Mesodermal cell (in vitro differentiated cells): ENCODE data around the gene TBC1D2B.

ENCODE experiments used
- H3K27ac ChIP-seq: 2 replicates; pipeline ENCODE4 v1.7.0; 2013; ENCODE audit warnings: mild to moderate bottlenecking, low read depth, low read length, moderate library complexity; ENCODE audit not compliant: severe bottlenecking
- H3K36me3 ChIP-seq: 2 replicates; pipeline ENCODE4 v1.7.1; 2013; ENCODE audit warnings: mild to moderate bottlenecking, low read length, moderate library complexity; ENCODE audit not compliant: control insufficient read depth, insufficient read depth
- H3K4me1 ChIP-seq: one replicate; pipeline ENCODE4 v1.7.1; 2013; ENCODE audit warnings: mild to moderate bottlenecking, low read length; ENCODE audit not compliant: insufficient read depth, control insufficient read depth, poor library complexity, severe bottlenecking
- H3K4me3 ChIP-seq: 2 replicates; pipeline ENCODE4 v1.7.0; 2013; ENCODE audit warnings: low read length, control low read depth, mild to moderate bottlenecking; ENCODE audit not compliant: insufficient read depth, poor library complexity, severe bottlenecking; ENCODE audit errors: extremely low read depth
- H3K9me3 ChIP-seq: 2 replicates; pipeline ENCODE4 v1.7.1; 2013; ENCODE audit warnings: mild to moderate bottlenecking, low read length, moderate library complexity; ENCODE audit not compliant: control insufficient read depth
- WGBS, 2 experiments: methylation state at CpG; one replicate each; pipeline ENCODE4 v1.1.5; 2013; ENCODE audit warnings: missing lambda C conversion rate in 2 of 2; ENCODE audit not compliant: insufficient coverage in 2 of 2; 5-methylcytosine and 5-hydroxymethylcytosine counted together

The TBC1D2B gene

DNA sequence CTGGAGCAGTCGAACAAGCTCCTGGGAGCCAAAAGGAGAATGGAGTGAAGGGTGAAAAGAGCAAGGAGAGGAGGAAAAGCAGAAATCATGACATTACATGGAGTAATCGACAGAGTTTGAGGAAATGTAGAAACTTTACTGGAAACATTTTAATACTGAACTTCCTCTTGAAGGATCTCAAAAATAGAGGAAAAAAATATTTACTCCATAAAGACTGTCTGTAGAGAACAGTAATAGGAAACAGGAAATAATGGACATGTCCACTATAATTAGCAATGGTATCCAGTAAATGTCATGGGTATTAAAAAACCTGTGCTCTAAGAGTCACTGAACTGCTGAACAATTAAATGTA lies 53.0 kb downstream of the TBC1D2B start:
- H3K36me3 ChIP-seq: peaks cover 9% of the 10 kb centered on the region
- no peaks in the 10 kb centered on the region for H3K9me3 ChIP-seq
- no peak overlapping the region for H3K27ac ChIP-seq
- H3K4me1 ChIP-seq: no peaks in the 10 kb centered on the region
- H3K4me3 ChIP-seq: no peak overlapping the region
- 88 to 100% methylated on average over 1 of the region's 2 CpGs for WGBS, 2 experiments

GRCh38 chr15:78023865-78024518 lies 53.5 kb downstream of the TBC1D2B start:
- H3K36me3 ChIP-seq: peaks cover 9% of the 10 kb centered on the region

GRCh38 chr15:78023081-78023665 lies 54.3 kb downstream of the TBC1D2B start:
- 91 to 93% methylated on average over 4 of the region's 6 CpGs for WGBS, 2 experiments
- no peaks in the 10 kb centered on the region for H3K9me3 ChIP-seq
- H3K27ac ChIP-seq: no peak overlapping the region
- no peaks in the 10 kb centered on the region for H3K4me1 ChIP-seq
- H3K4me3 ChIP-seq: no peak overlapping the region
- peaks cover 9% of the 10 kb centered on the region for H3K36me3 ChIP-seq

More at GRCh38 chr15:78023865-78024518, 53.5 kb downstream of the TBC1D2B start:
- H3K9me3 ChIP-seq: no peaks in the 10 kb centered on the region
- no peak overlapping the region for H3K27ac ChIP-seq
- H3K4me1 ChIP-seq: no peaks in the 10 kb centered on the region
- WGBS, 2 experiments: 93 to 94% methylated on average over 17 of the region's 17 CpGs
- no peak overlapping the region for H3K4me3 ChIP-seq

DNA sequence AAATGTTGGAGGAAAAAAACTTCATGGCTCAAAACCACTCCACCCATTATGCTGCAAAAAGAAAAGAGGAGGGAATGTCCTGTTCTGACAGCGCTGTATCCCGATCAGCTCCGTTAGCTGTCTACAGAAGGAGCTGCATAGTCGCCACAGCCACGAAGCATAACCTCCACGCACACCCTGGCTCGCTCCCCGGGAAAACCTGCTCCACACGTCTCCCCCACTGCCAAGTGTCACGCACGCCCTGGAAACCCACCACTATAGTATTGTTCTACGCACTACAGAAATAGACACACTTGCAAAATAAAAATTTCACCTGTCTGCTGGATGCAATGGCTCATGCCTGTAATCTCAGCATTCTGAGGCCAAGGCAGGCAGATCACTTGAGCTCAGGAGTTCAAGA lies 55.8 kb downstream of the TBC1D2B start:
- H3K9me3 ChIP-seq: no peaks in the 10 kb centered on the region
- WGBS, 2 experiments: 85 to 97% methylated on average over 9 to 11 of the region's 12 CpGs
- H3K4me1 ChIP-seq: no peaks in the 10 kb centered on the region
- peaks cover 9% of the 10 kb centered on the region for H3K36me3 ChIP-seq
- H3K4me3 ChIP-seq: no peak overlapping the region
- H3K27ac ChIP-seq: no peak overlapping the region

- Histone ChIP-seq H3K4me3 (no peak overlapping the region), H3K27ac (no peak overlapping the region), H3K4me1 (no peaks in the 10 kb centered on the region), H3K36me3 (peaks cover 3% of the 10 kb centered on the region), H3K9me3 (no peaks in the 10 kb centered on the region)
- 100% methylated on average over 1 of the region's 2 CpGs for WGBS, 2 experiments
Observed at GRCh38 chr15:78020007-78020406, 57.5 kb downstream of the TBC1D2B start.

- H3K36me3 ChIP-seq: no peaks in the 10 kb centered on the region
- WGBS, 2 experiments: 84 to 88% methylated on average over 6 to 8 of the region's 11 CpGs
- H3K9me3 ChIP-seq: no peaks in the 10 kb centered on the region
- no peak overlapping the region for H3K4me3 ChIP-seq
- no peaks in the 10 kb centered on the region for H3K4me1 ChIP-seq
- H3K27ac ChIP-seq: no peak overlapping the region
Observed at GRCh38 chr15:78018946-78019644, 58.4 kb downstream of the TBC1D2B start.

DNA sequence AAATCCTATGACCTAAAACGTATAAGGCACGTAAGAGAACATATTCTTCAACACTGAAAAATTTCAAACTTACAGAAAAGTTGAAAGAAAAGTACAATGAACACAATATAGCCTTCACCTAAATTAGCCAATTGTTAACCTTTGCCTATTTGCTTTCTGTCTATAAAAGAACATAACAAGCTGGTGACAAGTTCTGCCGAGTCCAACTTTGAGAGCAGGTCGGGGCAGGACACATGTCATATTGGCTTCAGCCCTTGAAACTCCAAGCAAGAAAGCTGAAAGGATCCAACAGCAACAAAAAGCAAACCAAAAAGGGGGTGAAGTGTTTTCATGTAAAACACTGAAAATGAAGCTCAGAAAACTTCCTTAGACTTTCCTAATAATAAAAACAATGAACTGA lies 59.1 kb downstream of the TBC1D2B start:
- no peaks in the 10 kb centered on the region for H3K4me1 ChIP-seq
- no peak overlapping the region for H3K4me3 ChIP-seq
- H3K9me3 ChIP-seq: no peaks in the 10 kb centered on the region
- 90 to 91% methylated on average over 2 to 3 of the region's 4 CpGs for WGBS, 2 experiments
- no peak overlapping the region for H3K27ac ChIP-seq
- H3K36me3 ChIP-seq: no peaks in the 10 kb centered on the region

DNA sequence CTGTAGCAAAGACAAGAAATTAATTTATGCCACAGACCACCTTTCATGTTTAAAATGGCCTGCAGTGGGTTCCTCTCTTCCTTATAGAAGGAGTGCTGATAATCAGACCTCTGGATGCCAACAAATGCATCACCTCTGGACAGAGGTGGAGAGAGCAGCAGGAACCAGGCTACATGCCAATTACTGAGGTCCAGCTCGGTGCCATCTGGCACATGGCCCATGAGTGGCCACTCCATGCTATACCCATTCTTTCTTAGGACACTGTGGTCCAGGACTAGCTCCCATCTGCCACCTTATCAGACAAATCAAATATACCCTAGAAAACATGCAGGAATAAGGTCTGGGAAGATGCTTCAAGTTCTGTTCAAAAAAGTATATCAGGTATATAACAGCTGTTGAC lies 60.7 kb downstream of the TBC1D2B start:
- H3K4me1 ChIP-seq: no peaks in the 10 kb centered on the region
- 83 to 100% methylated on average over 1 of the region's 1 CpG for WGBS, 2 experiments
- H3K4me3 ChIP-seq: no peak overlapping the region
- H3K27ac ChIP-seq: no peak overlapping the region
- H3K9me3 ChIP-seq: no peaks in the 10 kb centered on the region
- peaks cover 8% of the 10 kb centered on the region for H3K36me3 ChIP-seq

DNA sequence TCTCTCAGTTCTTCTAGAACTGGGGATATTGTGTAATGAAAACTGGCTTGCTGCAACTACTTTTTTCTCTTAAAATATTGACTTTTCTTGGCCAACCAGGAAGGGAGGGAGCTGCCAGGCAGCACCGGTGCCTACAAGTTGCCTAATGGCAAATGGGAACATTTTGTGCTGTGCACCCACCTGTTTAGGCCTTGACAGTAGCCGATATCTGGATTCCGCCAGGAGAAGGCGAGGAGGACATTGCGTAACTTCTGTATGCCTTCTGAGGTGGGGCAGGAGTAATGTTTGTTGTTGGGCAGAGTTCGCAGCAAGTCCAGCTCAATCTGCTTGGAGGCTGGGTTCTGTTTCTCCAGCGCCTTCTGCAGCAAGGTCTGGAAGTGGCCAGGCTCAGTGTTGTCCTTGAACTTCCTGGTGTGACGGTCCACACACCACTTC lies 64.9 kb downstream of the TBC1D2B start:
- Histone ChIP-seq H3K36me3 (peaks cover 8% of the 10 kb centered on the region), H3K4me1 (no peaks in the 10 kb centered on the region), H3K9me3 (no peaks in the 10 kb centered on the region), H3K4me3 (no peak overlapping the region), H3K27ac (no peak overlapping the region)
- WGBS, 2 experiments: 95 to 98% methylated on average over 8 of the region's 8 CpGs

DNA sequence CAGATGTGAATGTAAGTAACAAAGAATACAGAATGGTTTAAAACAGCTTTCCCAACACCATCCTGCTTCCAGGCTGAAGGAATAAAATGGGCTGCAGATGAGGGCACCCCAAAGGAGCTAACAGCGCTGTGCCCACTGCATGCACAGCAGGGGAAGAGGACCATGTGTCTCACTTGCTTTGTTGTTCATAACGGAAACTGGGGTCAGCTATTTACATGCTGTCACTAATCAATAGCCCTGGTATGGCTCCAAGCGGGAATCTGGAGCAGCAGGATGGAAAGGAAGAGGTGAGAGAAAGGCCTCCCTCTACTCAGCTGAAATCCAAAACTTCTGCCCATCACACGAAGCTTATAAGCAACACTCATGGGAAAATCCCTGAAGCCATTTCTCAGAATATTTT lies 67.4 kb downstream of the TBC1D2B start:
- H3K36me3 ChIP-seq: peaks cover 8% of the 10 kb centered on the region
- H3K4me1 ChIP-seq: no peaks in the 10 kb centered on the region
- H3K9me3 ChIP-seq: no peaks in the 10 kb centered on the region
- H3K27ac ChIP-seq: no peak overlapping the region
- H3K4me3 ChIP-seq: no peak overlapping the region
- 60 to 75% methylated on average over 2 to 3 of the region's 4 CpGs for WGBS, 2 experiments
